A673 (cell line): Measurements from ENCODE around the gene RBCK1. TPM values are rescaled to one million over a fixed set of nuclear protein-coding genes. Genes with fewer than 3 reads are reported as not detected.
"Not testable (repeated sequence)": the region's sequence is repeated elsewhere in the genome, so short reads cannot be mapped to it uniquely, and the experiment has no call there.

Source experiments
- BruUV-seq: library from RNA; stranded (reverse); fragments of 400-500 nt; replicated peaks from 2 replicates; lab custom pipeline; 2021; lab: Mats Ljungman, UMichigan
- CTCF ChIA-PET: fragments of 300-600 bp; sonication (Branson Sonifier 250); formaldehyde crosslinking; loops from one replicate; lab custom pipeline; 2022; ENCODE audit warnings: antibody characterized with exemption; lab: Charles Lee
- POLR2A ChIA-PET: fragments of 300-600 bp; sonication (Branson Sonifier 250); formaldehyde crosslinking; loops from one replicate; lab custom pipeline; 2022; ENCODE audit warnings: antibody characterized with exemption; ENCODE audit not compliant: low non-redundant PET; lab: Charles Lee
- DNase-seq: peaks from one replicate; pipeline ENCODE4 v3.0.0-alpha.2; 2015; ENCODE audit warnings: low spot score
- H3K27ac ChIP-seq: fragments of 200-600 bp; sonication (generic); 2 replicates; pipeline ENCODE4 v1.5.1; 2016; ENCODE audit warnings: mixed run types, low read depth, mild to moderate bottlenecking, mixed read lengths, antibody characterized with exemption, low read length; ENCODE audit not compliant: poor library complexity, severe bottlenecking
- H3K27me3 ChIP-seq: fragments of 200-600 bp; sonication (generic); replicated peaks from 2 replicates; pipeline ENCODE4 v1.6.1; 2017; ENCODE audit warnings: mixed run types, low read depth, mild to moderate bottlenecking, mixed read lengths, antibody characterized with exemption, low read length; ENCODE audit not compliant: insufficient read depth, poor library complexity
- H3K36me3 ChIP-seq: fragments of 200-600 bp; sonication (generic); 2 replicates; pipeline ENCODE4 v1.6.1; 2016; ENCODE audit warnings: mixed run types, mild to moderate bottlenecking, mixed read lengths, antibody characterized with exemption, low read length; ENCODE audit not compliant: insufficient read depth, poor library complexity, severe bottlenecking
- H3K4me1 ChIP-seq: fragments of 200-600 bp; sonication (generic); 2 replicates; pipeline ENCODE4 v1.6.1; 2017; ENCODE audit warnings: mixed run types, mild to moderate bottlenecking, mixed read lengths, antibody characterized with exemption, low read length; ENCODE audit not compliant: insufficient read depth, poor library complexity, severe bottlenecking
- H3K4me3 ChIP-seq: fragments of 200-600 bp; sonication (generic); 2 replicates; pipeline ENCODE4 v1.5.1; 2016; ENCODE audit warnings: low read depth, mixed run types, mild to moderate bottlenecking, mixed read lengths, low read length; ENCODE audit not compliant: poor library complexity, severe bottlenecking
- H3K9me3 ChIP-seq: fragments of 200-600 bp; sonication (generic); 2 replicates; pipeline ENCODE4 v1.6.1; 2016; ENCODE audit warnings: mixed run types, low read depth, mild to moderate bottlenecking, mixed read lengths, antibody characterized with exemption, low read length; ENCODE audit not compliant: poor library complexity, severe bottlenecking
- CTCF ChIP-seq: fragments of 300-800, 200-600 bp; sonication (generic); conservative IDR thresholded peaks from 2 replicates; pipeline ENCODE4 v1.5.1; 2017; ENCODE audit warnings: low read depth, mild to moderate bottlenecking, antibody characterized with exemption, low read length, moderate library complexity, mixed read lengths
- EZH2 ChIP-seq: fragments of 200-600 bp; sonication (generic); IDR thresholded peaks from 2 replicates; pipeline ENCODE4 v1.6.1; 2017; ENCODE audit warnings: borderline replicate concordance, low read depth, mild to moderate bottlenecking, mixed read lengths, antibody characterized with exemption, low read length; ENCODE audit not compliant: poor library complexity, severe bottlenecking
- intact Hi-C: fragments of 100-400 bp; cut with micrococcal nuclease; formaldehyde crosslinking; loops from one replicate; pipeline ENCODE4 v1.10.0; 2022; ENCODE audit not compliant: unreplicated experiment
- total RNA-seq: library from RNA; stranded (reverse); gene quantifications from 2 replicates; pipeline ENCODE4 v1.2.3, GENCODE V29; 2021

RBCK1 gene
- total RNA-seq, 1 experiment from 2014 or later = 72.0 TPM

DNA sequence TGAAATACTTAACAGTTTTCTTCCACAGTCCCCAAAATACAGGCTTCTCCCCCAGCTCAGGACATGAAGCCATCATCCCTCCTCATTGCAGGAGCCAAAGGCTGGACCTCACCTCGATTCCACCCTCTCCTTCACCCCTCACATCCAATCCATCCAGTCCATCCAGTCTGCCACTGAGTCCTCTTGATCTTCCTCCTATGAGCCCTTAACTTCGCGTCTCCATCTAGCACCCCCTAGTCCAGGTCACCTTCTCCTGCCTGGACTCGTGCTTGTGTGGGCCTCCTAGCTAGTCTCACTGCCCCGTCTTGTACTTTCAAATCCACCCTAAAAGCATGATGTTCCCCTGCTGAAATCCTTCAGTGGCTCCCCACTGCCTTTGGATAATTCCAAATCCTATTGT, 24.2 kb upstream of the RBCK1 start:
- intact Hi-C loops = no loop called here
- no peak for DNase-seq
- H3K27ac ChIP-seq = peak overlapping the region; percentile 15
- POLR2A ChIA-PET = no interaction called here
- peaks cover 46% of the 10 kb centered on the region for H3K36me3 ChIP-seq
- BruUV-seq = no TSS peak
- peak overlapping the region; percentile 5 for H3K4me3 ChIP-seq
- no peaks in the 10 kb centered on the region for H3K27me3 ChIP-seq
- no peaks in the 10 kb centered on the region for H3K9me3 ChIP-seq
- H3K4me1 ChIP-seq = peaks cover 27% of the 10 kb centered on the region
- TF ChIP-seq EZH2 = no peak
- TF ChIP-seq CTCF = no peak
- CTCF ChIA-PET = no interaction called here

GRCh38 chr20:384723-385122, 23.4 kb upstream of the RBCK1 start:
- BruUV-seq = no TSS peak
- intact Hi-C loops = no loop called here
- Histone ChIP-seq H3K4me1 (peaks cover 26% of the 10 kb centered on the region), H3K27me3 (no peaks in the 10 kb centered on the region), H3K4me3 (no peak overlapping the region), H3K36me3 (peaks cover 54% of the 10 kb centered on the region), H3K27ac (no peak overlapping the region), H3K9me3 (no peaks in the 10 kb centered on the region)
- DNase-seq = no peak
- TF ChIP-seq CTCF (no peak), EZH2 (no peak)
- ChIA-PET POLR2A (interaction anchor here (1.0 kb wide), 1 partner anchor 13 kb away, joined by 3 read pairs; no protein-coding TSS in a partner anchor), CTCF (no interaction called here)

- ChIA-PET CTCF (interaction anchor here (0.6 kb wide), 1 partner anchor 79 kb away, joined by 3 read pairs; no protein-coding TSS in a partner anchor), POLR2A (interaction anchor here (0.6 to 1.2 kb wide), 2 partner anchors 8 to 22 kb away, joined by 3 to 6 read pairs; no protein-coding TSS in a partner anchor)
- H3K27ac ChIP-seq = no peak overlapping the region
- no peak for TF ChIP-seq EZH2
- H3K9me3 ChIP-seq = no peaks in the 10 kb centered on the region
- BruUV-seq = no TSS peak
- H3K27me3 ChIP-seq = no peaks in the 10 kb centered on the region
- H3K4me1 ChIP-seq = peaks cover 20% of the 10 kb centered on the region
- intact Hi-C loops = no loop called here
- H3K4me3 ChIP-seq = no peak overlapping the region
- no peak for DNase-seq
- H3K36me3 ChIP-seq = peaks cover 61% of the 10 kb centered on the region
Measured at GRCh38 chr20:385448-385847, 22.7 kb upstream of the RBCK1 start.

GRCh38 chr20:386634-387033, 21.5 kb upstream of the RBCK1 start:
- H3K4me1 ChIP-seq = peaks cover 20% of the 10 kb centered on the region
- BruUV-seq, H3K4me3 ChIP-seq, H3K27me3 ChIP-seq, CTCF ChIA-PET, H3K9me3 ChIP-seq, intact Hi-C loops, H3K27ac ChIP-seq, DNase-seq: not testable (repeated sequence)
- H3K36me3 ChIP-seq = peaks cover 71% of the 10 kb centered on the region
- POLR2A ChIA-PET = interaction anchor here (0.7 to 1.2 kb wide), 2 partner anchors 21 to 38 kb away, joined by 5 to 6 read pairs; no protein-coding TSS in a partner anchor
